K562 (cell line): ENCODE data around the gene TAS1R3. TPM values are rescaled to one million over a fixed set of nuclear protein-coding genes. Genes with fewer than 3 reads are reported as not detected.
A peak's percentile ranks its signal among the peaks of the same experiment; 100 is the strongest.

ENCODE experiments used
- ATAC-seq: fragments of 200-7000 bp; cut with Tn5 transposase; 3 replicates; pipeline ENCODE4 v1.9.1; 2020; ENCODE audit warnings: moderate library complexity
- BruUV-seq: library from RNA; stranded (reverse); fragments of 400-500 nt; replicated peaks from 2 replicates; lab custom pipeline; 2021; lab: Mats Ljungman, UMichigan
- CTCF ChIA-PET: fragments of 300-600 bp; formaldehyde crosslinking; extraction: SDS; loops from one replicate; lab custom pipeline; 2021; ENCODE audit warnings: low intra/inter-chr PET ratio; lab: Yijun Ruan, JAX
- POLR2A ChIA-PET: fragments of 300-600, 350-650 bp; sonication (Branson Sonifier 250); formaldehyde crosslinking; extraction: SDS; loops from one replicate; lab custom pipeline; 2021; ENCODE audit warnings: antibody characterized with exemption, inconsistent platforms; lab: Yijun Ruan, JAX
- DNase-seq, 4 experiments: peaks; one replicate each; pipeline versions ENCODE4 v3.0.0 to v3.0.0-alpha.2; 2011 to 2018; ENCODE audit warnings: low spot score in 3 of 4, mixed read lengths in 3 of 4; ENCODE audit errors: extremely low read depth in 1 of 4
- FAIRE-seq: peaks from 2 replicates; lab custom pipeline; 2011; peaks lifted over from hg19 to GRCh38; lab: Jason Lieb, UNC
- H2AFZ ChIP-seq: 2 replicates; pipeline ENCODE4 v1.6.0; 2011; ENCODE audit warnings: low read depth, low read length, control low read depth, inconsistent platforms
- H3K27ac ChIP-seq: fragments of 200-600 bp; 3 replicates; pipeline ENCODE4 v1.8.0; 2011; ENCODE audit warnings: low read depth, mild to moderate bottlenecking, control low read depth, inconsistent platforms, low read length, moderate library complexity, mixed read lengths; ENCODE audit errors: extremely low read depth
- H3K27me3 ChIP-seq, 2 experiments: fragments of 300-600 bp in 1 of 2; 2 replicates in 1 of 2; 3 replicates in 1 of 2; pipeline versions ENCODE4 v1.6.0 to v1.8.0; 2011; ENCODE audit warnings: inconsistent platforms in 2 of 2, low read length in 2 of 2, mild to moderate bottlenecking in 1 of 2, mixed read lengths in 1 of 2, moderate library complexity in 1 of 2; ENCODE audit not compliant: control insufficient read depth in 2 of 2, insufficient read depth in 2 of 2
- H3K36me3 ChIP-seq: fragments of 300-600 bp; 3 replicates; pipeline ENCODE4 v1.8.0; 2011; ENCODE audit warnings: mild to moderate bottlenecking, low read length, inconsistent platforms; ENCODE audit not compliant: control insufficient read depth, insufficient read depth
- H3K4me1 ChIP-seq, 2 experiments: fragments of 200-600 bp in 1 of 2; replicated peaks in 1 of 2; 2 replicates in 1 of 2; 3 replicates in 1 of 2; pipeline versions ENCODE4 v1.5.1 to v1.8.0; 2011; ENCODE audit warnings: inconsistent platforms in 2 of 2, low read length in 2 of 2, mild to moderate bottlenecking in 1 of 2, mixed read lengths in 1 of 2, moderate library complexity in 1 of 2; ENCODE audit not compliant: control insufficient read depth in 2 of 2, insufficient read depth in 2 of 2
- H3K4me2 ChIP-seq: 2 replicates; pipeline ENCODE4 v1.6.1; 2011; ENCODE audit warnings: low read length, control low read depth, inconsistent platforms, mixed read lengths; ENCODE audit not compliant: insufficient read depth
- H3K4me3 ChIP-seq: fragments of 200-600 bp; sonication (generic), shearing (Covaris generic); 2 replicates; pipeline ENCODE4 v1.5.1; 2016; ENCODE audit warnings: control low read depth, inconsistent platforms
- H3K79me2 ChIP-seq: fragments of 200-600 bp; 3 replicates; pipeline ENCODE4 v1.8.0; 2011; ENCODE audit warnings: low read length, inconsistent platforms; ENCODE audit not compliant: control insufficient read depth, insufficient read depth
- H3K9ac ChIP-seq, 2 experiments: 2 replicates each; pipeline versions ENCODE4 v1.6.0 to v1.6.1; 2011; ENCODE audit warnings: low read depth in 2 of 2, low read length in 2 of 2, control low read depth in 1 of 2, inconsistent platforms in 1 of 2, mild to moderate bottlenecking in 1 of 2, mixed read lengths in 1 of 2; ENCODE audit not compliant: insufficient read depth in 1 of 2
- H3K9me1 ChIP-seq: one replicate; pipeline ENCODE4 v1.6.0; 2011; ENCODE audit warnings: inconsistent platforms, mild to moderate bottlenecking, low read length, moderate library complexity; ENCODE audit not compliant: control insufficient read depth, insufficient read depth
- H3K9me3 ChIP-seq: replicated peaks from 2 replicates; pipeline ENCODE4 v1.5.1; 2011; ENCODE audit warnings: low read depth, low read length, inconsistent platforms; ENCODE audit not compliant: control insufficient read depth, insufficient read depth
- H4K20me1 ChIP-seq: replicated peaks from 2 replicates; pipeline ENCODE4 v1.6.1; 2011; ENCODE audit warnings: low read length, inconsistent platforms, mixed read lengths; ENCODE audit not compliant: control insufficient read depth, insufficient read depth
- ASH1L ChIP-seq: fragments of 450-650 bp; IDR thresholded peaks from 2 replicates; pipeline ENCODE4 v1.6.1; 2018; ENCODE audit warnings: borderline replicate concordance, mild to moderate bottlenecking, low read depth; ENCODE audit not compliant: partially characterized antibody
- CHD1 ChIP-seq: fragments of 200-600 bp; sonication (generic); IDR thresholded peaks from one replicate; pipeline ENCODE4 v1.6.1; 2012; ENCODE audit warnings: mild to moderate bottlenecking, moderate library complexity, low read length, inconsistent platforms
- CHD4 ChIP-seq: fragments of 200-600 bp; sonication (generic); IDR thresholded peaks from 3 replicates; pipeline ENCODE4 v1.6.1; 2012; ENCODE audit warnings: low read depth, mild to moderate bottlenecking, mixed read lengths, low read length, inconsistent platforms; ENCODE audit not compliant: insufficient read depth, insufficient replicate concordance, poor library complexity, severe bottlenecking
- NR2C1 ChIP-seq, 2 experiments: fragments of 450-650 bp; IDR thresholded peaks; 2 replicates each; pipeline ENCODE4 v1.6.1; 2017; ENCODE audit warnings: mild to moderate bottlenecking in 2 of 2, antibody characterized with exemption in 1 of 2, inconsistent platforms in 1 of 2, missing compliant biosample characterization in 1 of 2, missing genetic modification characterization in 1 of 2
- SOX6 ChIP-seq: fragments of 450-650 bp; IDR thresholded peaks from 2 replicates; pipeline ENCODE4 v1.6.1; 2014; ENCODE audit warnings: mild to moderate bottlenecking
- ZNF277 ChIP-seq: fragments of 250-450 bp; sonication (Bioruptor Pico); IDR thresholded peaks from 2 replicates; pipeline ENCODE4 v1.8.0; 2022; ENCODE audit warnings: inconsistent platforms, mild to moderate bottlenecking, moderate library complexity, borderline replicate concordance
- WGBS: fragments of 100-300 bp; shearing (Covaris generic); methylation state at CpG from one replicate; pipeline ENCODE4 v1.1.6; 2016; ENCODE audit warnings: low coverage, mixed read lengths; ENCODE audit not compliant: insufficient coverage; ENCODE audit errors: missing lambda C conversion rate; 5-methylcytosine and 5-hydroxymethylcytosine counted together
- in situ Hi-C: fragments of 300-500 bp; cut with MboI; formaldehyde crosslinking; loops from 4 replicates; pipeline ENCODE4 v1.15.0; 2018; ENCODE audit warnings: inconsistent platforms, mixed read lengths
- intact Hi-C: fragments of 100-400 bp; cut with micrococcal nuclease; formaldehyde crosslinking; loops from 2 replicates; pipeline ENCODE4 v1.14.2; 2022
- polyA plus RNA-seq, 8 experiments: library from polyadenylated mRNA; depleted of rRNA in 4 of 8; stranded (reverse) in 5 of 8; unstranded in 3 of 8; fragments of >200 nt; fragmentation: Nextera tagmentation in 2 of 8; fragmentation: Illumina TruSeq in 1 of 8; extraction: Ambion mirVana in 2 of 8; extraction: Trizol in 1 of 8; gene quantifications; 2 replicates each; pipeline versions ENCODE4 v1.2.1 to v1.2.3, GENCODE V29; 2011 to 2014; ENCODE audit warnings: inconsistent platforms in 1 of 8, missing spikeins in 1 of 8
- total RNA-seq, 7 experiments: library from RNA; depleted of rRNA in 6 of 7; stranded (reverse); fragments of >200 nt in 6 of 7; fragmentation: Illumina TruSeq in 2 of 7; extraction: Trizol in 2 of 7; gene quantifications; 2 replicates each; pipeline versions ENCODE4 v1.2.1 to v1.2.3, GENCODE V29; 2011 to 2021; ENCODE audit warnings: low replicate concordance in 1 of 7
- TF ChIP-seq, protein P1 (sequence below), 3 experiments: fragments of 200-800 bp in 1 of 3; fragments of 250-450 bp in 1 of 3; fragments of 450-650 bp in 1 of 3; sonication (Bioruptor Pico) in 1 of 3; sonication (Bioruptor generic) in 1 of 3; formaldehyde crosslinking in 1 of 3; IDR thresholded peaks; 2 replicates each; pipeline versions ENCODE4 v1.6.1 to v1.8.0; 2016 to 2022; ENCODE audit warnings: mild to moderate bottlenecking in 2 of 3, missing genetic modification characterization in 2 of 3, missing compliant biosample characterization in 1 of 3, moderate library complexity in 1 of 3

TAS1R3 gene
- total and polyA plus RNA-seq, 9 of the 15 experiments (the other 6 are each of a cell fraction or from before 2014, with no cell fraction given) = 0.07 to 0.13 TPM; not detected in 7

DNA sequence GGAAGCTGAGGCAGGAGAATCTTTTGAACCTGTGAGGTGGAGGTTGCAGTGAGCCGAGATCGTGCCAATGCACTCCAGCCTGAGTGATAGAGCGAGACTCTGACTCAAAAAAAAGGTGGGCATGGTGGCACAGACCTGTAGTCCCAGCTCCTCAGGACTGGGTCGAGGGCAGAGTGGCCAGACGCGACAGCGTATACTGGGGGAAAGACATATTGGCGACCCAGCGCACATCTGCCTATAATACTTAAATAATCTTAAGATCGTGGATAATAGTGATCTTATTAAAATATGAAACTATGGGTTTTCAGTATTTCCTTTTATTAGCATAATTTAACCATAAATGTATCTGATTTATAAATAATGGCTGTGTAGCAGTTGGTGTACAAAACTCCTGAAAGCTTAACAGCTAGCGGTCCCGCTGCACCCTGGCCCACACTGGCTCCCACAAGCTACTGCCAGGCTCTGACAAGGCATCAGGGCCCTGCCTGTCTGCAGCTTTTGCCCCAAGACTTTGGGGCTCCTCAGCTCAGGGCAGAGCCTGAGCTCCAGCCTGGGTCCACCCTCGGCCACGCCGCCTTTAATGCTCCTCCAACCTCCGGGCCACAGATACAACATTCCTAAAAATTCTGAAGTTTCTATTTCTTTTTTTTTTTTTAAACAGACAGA lies 46.6 kb downstream of the TAS1R3 start:
- H4K20me1 ChIP-seq = no peaks in the 10 kb centered on the region
- H3K4me3 ChIP-seq = no peak overlapping the region
- in situ Hi-C loops = no loop called here
- no peak overlapping the region for H2AFZ ChIP-seq
- H3K4me2 ChIP-seq = no peak overlapping the region
- H3K9me1 ChIP-seq = no peaks in the 10 kb centered on the region
- H3K9ac ChIP-seq = 0 out of 4 replicates have a peak overlapping the region, but pooled peaks of 1 of the 2 experiments have one; percentile 41
- DNase-seq (no peak), ATAC-seq (no peak), FAIRE-seq (no peak)
- CTCF ChIA-PET = no interaction called here
- H3K27ac ChIP-seq = no peak overlapping the region
- no TSS peak for BruUV-seq
- intact Hi-C loops = loop anchor here (5.0 to 10.0 kb wide), 3 partner anchors 55 to 127 kb away; partner anchors contain the start of genes ACAP3, CPTP, INTS11 and PUSL1
- 0 out of 2 replicates have a peak, but pooled peaks have one; percentile 51 for TF ChIP-seq ZNF277 (CRISPR knock-in tag)
- TF ChIP-seq CHD1 = no peak
- no peak for TF ChIP-seq NR2C1 (IDR thresholded peaks at IDR 0.05)
- no peak for TF ChIP-seq NR2C1 (tag; IDR thresholded peaks at IDR 0.05)
- TF ChIP-seq, protein P1, sequence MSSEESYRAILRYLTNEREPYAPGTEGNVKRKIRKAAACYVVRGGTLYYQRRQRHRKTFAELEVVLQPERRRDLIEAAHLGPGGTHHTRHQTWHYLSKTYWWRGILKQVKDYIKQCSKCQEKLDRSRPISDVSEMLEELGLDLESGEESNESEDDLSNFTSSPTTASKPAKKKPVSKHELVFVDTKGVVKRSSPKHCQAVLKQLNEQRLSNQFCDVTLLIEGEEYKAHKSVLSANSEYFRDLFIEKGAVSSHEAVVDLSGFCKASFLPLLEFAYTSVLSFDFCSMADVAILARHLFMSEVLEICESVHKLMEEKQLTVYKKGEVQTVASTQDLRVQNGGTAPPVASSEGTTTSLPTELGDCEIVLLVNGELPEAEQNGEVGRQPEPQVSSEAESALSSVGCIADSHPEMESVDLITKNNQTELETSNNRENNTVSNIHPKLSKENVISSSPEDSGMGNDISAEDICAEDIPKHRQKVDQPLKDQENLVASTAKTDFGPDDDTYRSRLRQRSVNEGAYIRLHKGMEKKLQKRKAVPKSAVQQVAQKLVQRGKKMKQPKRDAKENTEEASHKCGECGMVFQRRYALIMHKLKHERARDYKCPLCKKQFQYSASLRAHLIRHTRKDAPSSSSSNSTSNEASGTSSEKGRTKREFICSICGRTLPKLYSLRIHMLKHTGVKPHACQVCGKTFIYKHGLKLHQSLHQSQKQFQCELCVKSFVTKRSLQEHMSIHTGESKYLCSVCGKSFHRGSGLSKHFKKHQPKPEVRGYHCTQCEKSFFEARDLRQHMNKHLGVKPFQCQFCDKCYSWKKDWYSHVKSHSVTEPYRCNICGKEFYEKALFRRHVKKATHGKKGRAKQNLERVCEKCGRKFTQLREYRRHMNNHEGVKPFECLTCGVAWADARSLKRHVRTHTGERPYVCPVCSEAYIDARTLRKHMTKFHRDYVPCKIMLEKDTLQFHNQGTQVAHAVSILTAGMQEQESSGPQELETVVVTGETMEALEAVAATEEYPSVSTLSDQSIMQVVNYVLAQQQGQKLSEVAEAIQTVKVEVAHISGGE (CRISPR knock-in tag; IDR thresholded peaks at IDR 0.05) = 0 out of 6 replicates have a peak, but pooled peaks of 1 of the 3 experiments have one; percentile 7
- no peak for TF ChIP-seq SOX6
- TF ChIP-seq ASH1L = no peak
- TF ChIP-seq CHD4 = no peak
- no peaks in the 10 kb centered on the region for H3K27me3 ChIP-seq
- peaks cover 26% of the 10 kb centered on the region for H3K79me2 ChIP-seq
- POLR2A ChIA-PET = interaction anchor here (0.6 to 4.2 kb wide), 6 partner anchors 10 to 364 kb away, joined by 3 to 54 read pairs (median 3); partner anchors contain the start of gene CCNL2
- peaks cover 2% of the 10 kb centered on the region; the same call in 1 of the 2 replicates for H3K9me3 ChIP-seq
- H3K36me3 ChIP-seq = peaks cover 16% of the 10 kb centered on the region; the same call in 1 of the 3 replicates
- peaks cover 5 to 50% of the 10 kb centered on the region in 2 experiments; a peak in 4 of 5 replicates for H3K4me1 ChIP-seq
- 90% methylated on average over 16 of the region's 16 CpGs for WGBS
